ENCODE results near the gene BPTF.
"Not testable (repeated sequence)": the region's sequence is repeated elsewhere in the genome, so short reads cannot be mapped to it uniquely, and the experiment has no call there.

Gene BPTF

GRCh38 chr17:67947325-67947813 lies 122.1 kb downstream of the BPTF start:
- no peak overlapping the region for H3K4me3 Mint-ChIP-seq
- H3K27ac Mint-ChIP-seq: no peak overlapping the region
- peaks cover 88% of the 10 kb centered on the region for H3K36me3 Mint-ChIP-seq (ENCODE audit: low read depth)
- no peaks in the 10 kb centered on the region for H3K4me1 Mint-ChIP-seq (ENCODE audit: low read depth)
- H3K9me3 Mint-ChIP-seq: no peaks in the 10 kb centered on the region
- DNase-seq: no peak
- no peaks in the 10 kb centered on the region for H3K27me3 Mint-ChIP-seq

GRCh38 chr17:67950945-67951344 lies 125.6 kb downstream of the BPTF start:
- Mint-ChIP-seq H3K9me3 (no peaks in the 10 kb centered on the region), H3K27ac (no peak overlapping the region), H3K27me3 (no peaks in the 10 kb centered on the region), H3K4me1 (ENCODE audit: low read depth) (no peaks in the 10 kb centered on the region), H3K36me3 (ENCODE audit: low read depth) (peaks cover 78% of the 10 kb centered on the region), H3K4me3 (no peak overlapping the region)
- no peak for DNase-seq

DNA sequence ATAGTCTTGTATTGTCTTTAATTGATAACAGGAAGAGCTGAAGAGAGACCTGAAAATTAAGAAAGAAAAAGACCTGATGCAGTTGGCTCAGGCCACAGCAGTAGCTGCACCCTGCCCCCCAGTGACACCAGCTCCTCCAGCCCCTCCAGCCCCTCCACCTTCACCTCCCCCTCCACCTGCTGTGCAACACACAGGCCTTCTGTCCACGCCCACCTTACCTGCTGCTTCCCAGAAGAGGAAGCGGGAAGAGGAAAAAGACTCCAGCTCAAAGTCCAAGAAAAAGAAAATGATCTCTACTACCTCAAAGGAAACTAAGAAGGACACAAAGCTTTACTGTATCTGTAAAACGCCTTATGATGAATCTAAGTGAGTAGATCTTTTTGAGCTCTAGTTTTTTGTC lies 134.2 kb downstream of the BPTF start:
- Mint-ChIP-seq H3K27me3 (no peaks in the 10 kb centered on the region), H3K36me3 (ENCODE audit: low read depth) (peaks cover 60% of the 10 kb centered on the region)

DNA sequence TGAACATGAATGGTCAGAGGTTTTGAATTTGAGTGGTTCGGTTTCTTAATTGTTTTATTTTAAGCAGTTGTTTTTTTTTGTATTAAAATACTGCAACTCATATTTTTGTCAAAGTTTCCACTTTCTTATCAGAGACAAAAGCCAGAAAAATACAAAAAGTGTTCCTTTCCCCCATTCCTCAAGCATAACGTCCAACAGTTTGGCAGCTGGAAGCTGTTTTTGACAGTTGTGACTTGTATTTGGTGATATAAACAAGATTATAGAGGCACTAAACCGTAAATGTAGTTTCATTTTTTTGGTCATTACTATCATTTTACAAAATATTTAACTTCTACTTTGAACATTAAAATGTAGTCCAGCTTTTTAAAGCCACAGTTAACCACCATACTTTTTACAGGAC lies 135.0 kb downstream of the BPTF start:
- not testable (repeated sequence) for H3K4me3 Mint-ChIP-seq, H3K9me3 Mint-ChIP-seq, DNase-seq, H3K27me3 Mint-ChIP-seq
- Mint-ChIP-seq H3K27ac (peak overlapping the region; percentile 55), H3K36me3 (ENCODE audit: low read depth) (peaks cover 59% of the 10 kb centered on the region), H3K4me1 (ENCODE audit: low read depth) (peaks cover 20% of the 10 kb centered on the region)

More for the DNA sequence above, 134.2 kb downstream of the BPTF start:
- H3K27ac Mint-ChIP-seq: peak overlapping the region; percentile 84
- no peaks in the 10 kb centered on the region for H3K9me3 Mint-ChIP-seq
- H3K4me3 Mint-ChIP-seq: no peak overlapping the region
- peaks cover 20% of the 10 kb centered on the region for H3K4me1 Mint-ChIP-seq (ENCODE audit: low read depth)
- no peak for DNase-seq

DNA sequence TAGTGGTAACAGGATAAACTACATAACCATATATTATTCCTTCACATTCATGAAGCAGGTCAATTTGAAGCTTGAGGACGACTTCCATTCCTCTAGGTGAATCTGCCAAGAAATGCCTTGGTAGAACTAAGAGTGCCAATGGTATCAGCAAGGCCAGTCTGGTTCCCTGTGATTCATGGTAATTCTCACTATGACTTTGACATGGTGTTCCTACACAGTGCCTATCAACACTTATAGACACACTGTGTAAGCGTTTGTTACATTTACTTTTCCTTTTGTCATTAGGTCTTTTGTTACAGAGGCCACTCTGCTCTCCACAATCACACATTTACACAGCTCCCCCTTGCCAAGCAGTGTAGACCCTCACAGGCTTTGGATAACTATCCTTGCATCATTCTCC lies 136.9 kb downstream of the BPTF start:
- not testable (repeated sequence) for DNase-seq, H3K4me3 Mint-ChIP-seq, H3K9me3 Mint-ChIP-seq, H3K27me3 Mint-ChIP-seq
- Mint-ChIP-seq H3K27ac (peak overlapping the region; percentile 88), H3K36me3 (ENCODE audit: low read depth) (peaks cover 69% of the 10 kb centered on the region), H3K4me1 (ENCODE audit: low read depth) (peaks cover 20% of the 10 kb centered on the region)

- H3K9me3 Mint-ChIP-seq, H3K27me3 Mint-ChIP-seq, H3K4me3 Mint-ChIP-seq, DNase-seq: not testable (repeated sequence)
- peaks cover 74% of the 10 kb centered on the region for H3K36me3 Mint-ChIP-seq (ENCODE audit: low read depth)
- H3K4me1 Mint-ChIP-seq (ENCODE audit: low read depth): peaks cover 20% of the 10 kb centered on the region
- peak overlapping the region; percentile 88 for H3K27ac Mint-ChIP-seq
These were observed 137.9 kb downstream of the BPTF start for GRCh38 chr17:67963145-67963572.

DNA sequence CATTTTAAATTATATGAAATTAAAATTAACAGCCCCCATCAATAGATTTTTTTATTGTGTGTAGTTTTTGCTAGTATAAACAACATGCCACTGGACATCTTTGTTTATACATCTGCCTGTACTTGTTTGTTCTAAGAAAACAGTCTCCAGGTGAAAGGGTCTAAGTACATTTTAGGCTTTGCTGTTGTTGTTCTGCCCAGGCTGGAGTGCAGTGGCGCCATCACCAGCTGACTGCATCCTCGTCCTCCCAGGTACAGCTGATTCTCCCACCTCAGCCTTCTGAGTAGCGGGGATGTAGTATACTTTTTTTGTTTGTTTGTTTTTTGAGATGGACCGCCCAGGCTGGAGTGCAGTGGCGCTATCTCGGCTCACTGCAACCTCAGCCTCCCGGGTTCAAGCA lies 145.5 kb downstream of the BPTF start:
- no peaks in the 10 kb centered on the region for H3K27me3 Mint-ChIP-seq

DNA sequence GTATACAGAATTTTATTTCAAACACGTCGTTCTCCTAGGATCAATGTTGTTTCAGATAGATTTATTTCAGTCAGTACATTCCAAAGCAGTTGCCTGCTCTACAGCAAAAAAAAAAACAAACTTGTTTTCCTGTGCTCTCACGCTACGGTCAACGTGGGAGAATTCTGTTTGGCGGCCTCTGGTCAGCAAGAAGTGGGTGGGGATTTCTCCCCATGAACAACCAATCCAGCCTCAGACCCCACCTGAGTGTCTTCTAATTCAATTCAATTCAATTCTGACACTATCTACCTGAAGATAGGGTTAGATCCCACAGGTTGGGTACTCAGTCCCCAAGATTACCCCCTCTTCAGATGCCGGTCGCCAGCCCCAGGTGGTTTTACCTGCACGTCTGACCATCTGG lies 148.9 kb downstream of the BPTF start:
- no peak overlapping the region for H3K27ac Mint-ChIP-seq
- peaks cover 59% of the 10 kb centered on the region for H3K36me3 Mint-ChIP-seq (ENCODE audit: low read depth)
- H3K4me3 Mint-ChIP-seq: no peak overlapping the region
- no peaks in the 10 kb centered on the region for H3K9me3 Mint-ChIP-seq
- DNase-seq: peak; percentile 2
- H3K27me3 Mint-ChIP-seq: no peaks in the 10 kb centered on the region
- H3K4me1 Mint-ChIP-seq (ENCODE audit: low read depth): no peaks in the 10 kb centered on the region

More for the DNA sequence above, 145.5 kb downstream of the BPTF start:
- no peaks in the 10 kb centered on the region for H3K9me3 Mint-ChIP-seq
- H3K4me1 Mint-ChIP-seq (ENCODE audit: low read depth): no peaks in the 10 kb centered on the region
- DNase-seq: no peak
- H3K27ac Mint-ChIP-seq: no peak overlapping the region
- no peak overlapping the region for H3K4me3 Mint-ChIP-seq
- peaks cover 56% of the 10 kb centered on the region for H3K36me3 Mint-ChIP-seq (ENCODE audit: low read depth)

DNA sequence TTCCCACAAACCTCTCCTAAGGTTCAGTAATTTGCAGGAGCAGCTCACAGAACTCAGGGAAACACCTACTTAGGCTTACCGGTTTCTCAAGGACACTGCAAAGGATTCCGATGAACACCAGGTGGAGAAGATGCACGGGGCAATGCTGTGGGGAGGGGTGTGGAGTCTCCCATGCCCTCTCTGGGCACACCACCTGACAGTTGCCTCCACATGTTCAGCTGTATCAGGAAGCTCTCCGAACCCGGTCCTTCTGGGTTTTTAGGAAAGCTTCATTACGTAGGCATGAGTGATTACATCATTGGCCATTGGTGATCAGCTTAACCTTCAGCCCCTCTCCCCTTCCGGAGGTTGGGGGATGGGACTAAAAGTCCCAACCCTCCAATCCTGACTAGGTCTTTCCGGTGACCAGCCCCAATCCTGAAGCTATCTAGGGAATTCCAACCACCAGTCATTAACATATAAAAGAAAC lies 149.3 kb downstream of the BPTF start:
- no peak overlapping the region for H3K27ac Mint-ChIP-seq
- H3K36me3 Mint-ChIP-seq (ENCODE audit: low read depth): peaks cover 63% of the 10 kb centered on the region
- no peaks in the 10 kb centered on the region for H3K9me3 Mint-ChIP-seq
- no peaks in the 10 kb centered on the region for H3K27me3 Mint-ChIP-seq
- no peak overlapping the region for H3K4me3 Mint-ChIP-seq
- peak; percentile 3 for DNase-seq
- no peaks in the 10 kb centered on the region for H3K4me1 Mint-ChIP-seq (ENCODE audit: low read depth)

- peak; percentile 9 for DNase-seq
- H3K27ac Mint-ChIP-seq; H3K9me3 Mint-ChIP-seq; H3K27me3 Mint-ChIP-seq; H3K4me3 Mint-ChIP-seq; H3K4me1 Mint-ChIP-seq (ENCODE audit: low read depth): not testable (repeated sequence)
- peaks cover 68% of the 10 kb centered on the region for H3K36me3 Mint-ChIP-seq (ENCODE audit: low read depth)
These were observed 151.0 kb downstream of the BPTF start for GRCh38 chr17:67976306-67976705.

DNA sequence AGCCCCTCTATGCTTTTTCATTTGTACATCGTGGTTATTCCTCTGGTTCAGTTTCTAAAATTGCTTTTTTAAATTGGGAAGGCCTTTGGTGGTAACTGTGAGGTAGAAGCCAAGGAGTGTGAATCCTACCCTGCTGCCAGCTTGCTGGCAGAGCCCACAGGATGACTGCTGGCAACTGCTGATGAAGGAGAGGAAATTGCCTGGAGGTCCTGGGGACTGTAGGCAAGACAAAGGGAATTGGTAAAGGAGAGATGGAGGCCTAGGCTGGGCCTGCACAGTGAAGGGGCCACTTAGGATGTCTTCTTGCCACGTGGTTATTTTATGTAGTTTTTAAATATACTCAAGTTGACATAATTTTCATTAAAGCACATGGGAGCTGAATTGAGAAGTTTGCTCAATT lies 155.2 kb downstream of the BPTF start:
- Mint-ChIP-seq H3K27ac (peak overlapping the region; percentile 59), H3K4me1 (ENCODE audit: low read depth) (no peaks in the 10 kb centered on the region), H3K36me3 (ENCODE audit: low read depth) (peaks cover 52% of the 10 kb centered on the region), H3K27me3 (no peaks in the 10 kb centered on the region), H3K9me3 (no peaks in the 10 kb centered on the region), H3K4me3 (no peak overlapping the region)
- DNase-seq: peak; percentile 8

GRCh38 chr17:67980883-67981282 lies 155.6 kb downstream of the BPTF start:
- H3K4me1 Mint-ChIP-seq (ENCODE audit: low read depth); H3K27me3 Mint-ChIP-seq; H3K9me3 Mint-ChIP-seq; H3K4me3 Mint-ChIP-seq; H3K27ac Mint-ChIP-seq: not testable (repeated sequence)
- peaks cover 48% of the 10 kb centered on the region for H3K36me3 Mint-ChIP-seq (ENCODE audit: low read depth)
- DNase-seq: peak; percentile 22

GRCh38 chr17:67982034-67982640 lies 156.8 kb downstream of the BPTF start:
- Mint-ChIP-seq H3K9me3 (no peaks in the 10 kb centered on the region), H3K27me3 (no peaks in the 10 kb centered on the region), H3K4me1 (ENCODE audit: low read depth) (no peaks in the 10 kb centered on the region), H3K27ac (no peak overlapping the region), H3K4me3 (no peak overlapping the region), H3K36me3 (ENCODE audit: low read depth) (peaks cover 38% of the 10 kb centered on the region)
- no peak for DNase-seq

DNA sequence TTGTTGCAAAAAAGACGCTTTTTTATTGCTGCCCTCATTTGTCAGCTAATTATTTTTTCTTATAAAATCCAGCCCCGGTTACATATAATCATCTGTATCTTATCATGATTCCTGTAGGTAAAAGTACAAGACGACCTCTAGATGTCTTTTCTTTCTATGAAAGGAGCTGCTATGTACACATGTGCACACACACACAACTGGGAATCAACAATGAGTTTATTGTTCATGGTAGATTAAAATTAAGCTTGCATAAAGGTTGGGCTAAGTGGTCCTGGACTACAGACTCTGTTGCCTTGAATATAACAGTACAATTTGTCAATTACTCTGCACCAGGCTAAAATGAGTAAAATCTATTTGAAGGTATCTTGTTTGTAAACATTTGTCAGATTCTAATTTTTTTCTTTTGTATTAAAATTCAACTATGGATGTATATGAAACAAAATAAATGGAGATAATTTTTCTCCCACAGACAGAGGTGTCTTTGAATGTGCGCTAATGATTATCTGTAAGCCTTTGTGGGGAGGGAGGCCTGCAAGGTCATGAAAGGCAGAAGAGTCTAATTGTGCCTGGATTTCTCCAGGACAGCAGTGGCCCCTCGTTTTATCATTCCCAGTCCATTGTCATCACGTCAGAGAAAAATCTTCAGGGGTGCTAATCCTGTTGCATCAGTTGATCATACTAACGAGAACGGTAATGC lies 157.5 kb downstream of the BPTF start:
- Mint-ChIP-seq H3K27ac (no peak overlapping the region), H3K36me3 (ENCODE audit: low read depth) (peaks cover 36% of the 10 kb centered on the region), H3K9me3 (no peaks in the 10 kb centered on the region), H3K4me3 (no peak overlapping the region), H3K27me3 (no peaks in the 10 kb centered on the region), H3K4me1 (ENCODE audit: low read depth) (no peaks in the 10 kb centered on the region)
- no peak for DNase-seq

DNA sequence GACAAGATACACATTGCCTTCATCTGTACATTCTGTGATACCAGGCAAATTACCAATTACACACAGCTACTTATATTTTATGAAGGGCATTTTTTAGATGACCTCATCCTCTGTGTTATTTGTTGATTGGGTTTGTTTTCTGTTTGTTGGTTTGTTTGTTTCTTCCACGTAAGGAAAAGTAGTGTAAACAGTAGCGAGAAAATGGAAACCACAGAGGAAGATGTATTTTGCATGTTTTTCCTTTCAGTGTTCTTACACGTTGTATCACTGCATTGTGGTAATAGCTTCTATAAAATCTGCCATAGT lies 158.0 kb downstream of the BPTF start:
- H3K9me3 Mint-ChIP-seq: no peaks in the 10 kb centered on the region
- no peaks in the 10 kb centered on the region for H3K27me3 Mint-ChIP-seq
- H3K36me3 Mint-ChIP-seq (ENCODE audit: low read depth): peaks cover 32% of the 10 kb centered on the region
- H3K4me3 Mint-ChIP-seq: no peak overlapping the region
- no peak for DNase-seq
- no peak overlapping the region for H3K27ac Mint-ChIP-seq
- no peaks in the 10 kb centered on the region for H3K4me1 Mint-ChIP-seq (ENCODE audit: low read depth)
